LHCN-M2 (cell line): Measurements from ENCODE around the gene UBE2M. TPM values are rescaled to one million over a fixed set of nuclear protein-coding genes. Genes with fewer than 3 reads are reported as not detected.
A peak's percentile ranks its signal among the peaks of the same experiment; 100 is the strongest.
"Not testable (repeated sequence)": the region's sequence is repeated elsewhere in the genome, so short reads cannot be mapped to it uniquely, and the experiment has no call there.

Experiments
- DNase-seq: peaks from one replicate; pipeline ENCODE4 v3.0.0-alpha.2; 2012; ENCODE audit warnings: low read depth
- total RNA-seq: library from RNA; depleted of rRNA; stranded (reverse); fragments of >200 nt; gene quantifications from 2 replicates; pipeline ENCODE4 v1.2.3, GENCODE V29; 2014; rRNA removed

UBE2M gene
- total RNA-seq, 1 experiment from 2014 or later = 73.9 TPM

GRCh38 chr19:58513694-58514563 lies 44.5 kb downstream of the UBE2M start:
- peak; percentile 57 for DNase-seq

DNA sequence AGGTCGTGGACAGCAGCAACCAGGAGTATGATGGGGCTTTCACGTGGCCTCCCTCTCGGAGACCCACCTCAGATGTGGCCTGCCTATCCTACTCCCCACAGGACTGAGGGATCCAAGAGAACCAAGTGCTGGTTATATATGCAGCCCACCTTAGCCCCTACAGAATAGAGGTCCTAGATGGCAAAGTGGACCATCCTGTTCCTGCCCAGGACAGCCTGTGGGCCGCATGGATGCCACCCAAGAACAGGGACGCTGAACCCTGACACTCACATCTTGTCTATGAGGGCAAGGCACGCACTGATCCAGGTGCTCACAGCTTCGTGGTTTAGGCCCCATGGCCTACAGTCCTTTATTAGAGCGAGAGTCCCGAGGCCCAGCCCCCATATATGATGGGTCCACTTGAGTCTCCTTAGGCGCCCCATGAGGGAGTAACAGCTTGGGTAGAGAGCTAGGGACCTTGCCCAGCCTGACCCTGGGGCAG lies 45.2 kb downstream of the UBE2M start:
- DNase-seq = no peak

GRCh38 chr19:58511353-58512208 lies 46.8 kb downstream of the UBE2M start, which contains the start of gene SLC27A5:
Gene SLC27A5, minus strand, starts transcription at chr19:58511992. Its CDS starts 37 bp downstream, at chr19:58511955.
- DNase-seq = no peak

- DNase-seq = no peak
Observed at GRCh38 chr19:58510084-58510862, 48.1 kb downstream of the UBE2M start.

DNA sequence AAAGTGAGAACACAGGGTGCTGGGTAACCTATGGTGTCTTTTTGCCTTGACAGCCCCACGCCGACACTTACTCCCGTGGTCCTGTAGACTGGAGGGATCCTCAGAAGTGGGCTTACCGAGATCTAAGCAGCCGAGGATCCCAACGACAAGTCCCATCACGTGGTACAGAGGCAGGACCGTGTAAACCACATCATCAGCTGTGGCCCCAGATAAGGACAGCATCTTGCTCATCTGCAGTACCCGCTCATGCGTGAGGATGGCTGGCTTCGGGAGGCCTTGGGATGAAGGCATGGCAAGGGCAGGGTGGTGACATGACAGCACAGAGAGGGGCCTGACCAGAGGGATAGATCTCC lies 48.7 kb downstream of the UBE2M start:
- no peak for DNase-seq

- not testable (repeated sequence) for DNase-seq
Observed at GRCh38 chr19:58507602-58508223, 50.7 kb downstream of the UBE2M start.

Other genes with a start within 250 kb of the UBE2M start
- gene ZSCAN22, start 231.6 kb downstream of the UBE2M start, total RNA-seq = 2.6 and 3.5 TPM in 2 replicates
- 27.7 and 62.6 TPM in 2 replicates for gene A1BG, start 205.1 kb downstream of the UBE2M start, total RNA-seq
- gene ZNF497, start 195.9 kb downstream of the UBE2M start, total RNA-seq = 1.1 TPM in 2 replicates
- 4.6 and 6.0 TPM in 2 replicates for gene ZNF837, start 177.6 kb downstream of the UBE2M start, total RNA-seq
- 1,719 and 2,296 TPM in 2 replicates for gene RPS5, start 171.3 kb downstream of the UBE2M start, total RNA-seq
- gene RNF225, start 163.0 kb downstream of the UBE2M start, total RNA-seq = 0.29 TPM in 1 of 2 replicates, not detected in the other
- gene ZNF584, start 150.0 kb downstream of the UBE2M start, total RNA-seq = 16.5 and 18.8 TPM in 2 replicates
- 5.3 and 5.7 TPM in 2 replicates for gene ZNF132, start 118.5 kb downstream of the UBE2M start, total RNA-seq
- 7.8 and 8.6 TPM in 2 replicates for gene ZNF324B, start 107.0 kb downstream of the UBE2M start, total RNA-seq
- gene ZNF324, start 91.5 kb downstream of the UBE2M start, total RNA-seq = 14.9 and 15.5 TPM in 2 replicates
- gene ZNF446, start 82.3 kb downstream of the UBE2M start, total RNA-seq = 17.1 and 19.6 TPM in 2 replicates
- gene SLC27A5, start 46.6 kb downstream of the UBE2M start, total RNA-seq = 2.7 and 9.9 TPM in 2 replicates
- 9.2 and 10.1 TPM in 2 replicates for gene ZBTB45, start 38.8 kb downstream of the UBE2M start, total RNA-seq
- 413 and 418 TPM in 2 replicates for gene TRIM28, start 14.5 kb downstream of the UBE2M start, total RNA-seq
- gene CHMP2A, start 3.5 kb downstream of the UBE2M start, total RNA-seq = 84.8 and 125 TPM in 2 replicates
- 13.1 and 16.5 TPM in 2 replicates for gene MZF1, start 14.7 kb upstream of the UBE2M start, total RNA-seq